HS-5 (cell line): ENCODE measurements around the gene MRPL22.
"Not testable (repeated sequence)": the region's sequence is repeated elsewhere in the genome, so short reads cannot be mapped to it uniquely, and the experiment has no call there.

Source experiments
- DNase-seq: peaks from one replicate; pipeline ENCODE4 v3.0.0-alpha.2; 2012; ENCODE audit warnings: low read depth

MRPL22 gene

GRCh38 chr5:154940772-154941620, at the start of gene MRPL22:
Gene MRPL22, plus strand, starts transcription at chr5:154941073. Its CDS starts 38 bp downstream, at chr5:154941111.
- DNase-seq = peak; percentile 74

GRCh38 chr5:154892369-154892771, 48.5 kb upstream of the MRPL22 start:
- DNase-seq = no peak

- no peak for DNase-seq
These were observed 47.5 kb upstream of the MRPL22 start for GRCh38 chr5:154893381-154893780.

DNA sequence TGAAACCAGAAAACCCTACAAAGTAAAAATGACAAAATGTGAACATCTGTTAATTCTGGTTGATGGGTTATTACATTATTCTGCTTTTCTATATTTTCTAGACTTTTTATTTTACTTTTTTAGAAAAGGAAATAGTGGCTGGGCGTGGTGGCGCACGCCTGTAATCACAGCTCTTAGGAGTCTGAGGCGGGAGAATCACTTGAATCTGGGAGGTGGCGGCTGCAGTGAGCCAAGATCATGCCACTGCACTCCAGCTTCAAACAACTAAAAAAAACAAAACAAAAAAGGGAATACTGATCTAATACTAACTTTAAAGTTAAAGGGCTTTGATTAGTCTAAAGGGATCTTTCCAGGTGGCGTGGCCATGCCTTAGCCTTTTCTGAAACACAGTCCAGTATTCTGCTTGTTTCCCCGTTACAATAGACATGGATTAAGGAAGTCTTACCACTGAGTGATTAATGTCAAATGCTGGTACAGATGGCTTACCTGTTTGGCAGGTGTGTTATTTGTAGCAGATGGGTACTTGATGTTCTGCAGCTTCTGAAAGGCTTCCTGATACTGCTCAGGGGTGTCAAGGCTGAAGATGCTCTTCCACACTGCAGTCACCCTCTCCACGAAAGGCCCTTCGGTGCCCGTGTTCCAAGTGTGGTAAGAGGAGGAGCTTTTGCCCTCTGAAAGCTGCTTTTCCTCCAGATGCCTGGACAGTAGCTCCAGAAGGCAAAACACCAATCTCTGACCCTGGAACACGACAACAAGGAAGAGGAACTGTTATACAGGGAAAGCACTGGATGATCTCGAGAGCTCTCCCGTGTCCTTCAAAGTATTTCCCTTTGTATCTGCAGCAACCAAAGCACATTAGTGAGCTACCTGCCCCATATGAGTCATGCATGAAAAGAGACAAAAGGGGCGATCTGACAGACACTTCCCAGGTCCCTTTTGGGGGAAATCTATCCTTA, 45.0 kb upstream of the MRPL22 start:
- no peak for DNase-seq

DNA sequence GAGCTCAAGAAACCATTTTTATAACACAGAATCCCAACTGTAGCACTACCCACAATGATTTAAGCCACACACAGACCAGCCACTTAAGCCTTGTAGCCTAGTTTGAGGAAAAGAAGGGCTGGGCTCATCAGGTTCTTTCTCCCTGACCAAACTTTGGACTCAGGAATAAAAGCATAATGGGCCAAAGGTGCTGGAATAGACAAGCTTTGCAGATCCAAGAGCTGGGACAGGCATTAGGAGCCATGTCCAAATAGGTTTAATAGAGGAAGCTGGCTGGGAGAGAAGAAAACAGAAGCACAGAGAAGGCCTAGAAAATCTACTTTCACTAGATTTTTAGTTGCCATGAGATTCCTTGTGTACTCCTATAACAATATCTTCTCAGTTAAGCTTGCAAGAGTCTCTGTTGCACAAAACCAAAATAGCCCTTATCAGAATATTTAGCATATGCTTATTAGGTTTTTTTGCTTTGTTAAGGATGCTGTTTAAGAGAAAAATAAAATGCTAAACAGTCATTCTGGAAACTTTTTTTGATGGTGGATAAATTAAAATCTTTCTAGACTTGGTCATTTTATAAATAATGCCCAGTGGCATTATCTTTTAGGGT, 44.2 kb upstream of the MRPL22 start:
- no peak for DNase-seq

DNA sequence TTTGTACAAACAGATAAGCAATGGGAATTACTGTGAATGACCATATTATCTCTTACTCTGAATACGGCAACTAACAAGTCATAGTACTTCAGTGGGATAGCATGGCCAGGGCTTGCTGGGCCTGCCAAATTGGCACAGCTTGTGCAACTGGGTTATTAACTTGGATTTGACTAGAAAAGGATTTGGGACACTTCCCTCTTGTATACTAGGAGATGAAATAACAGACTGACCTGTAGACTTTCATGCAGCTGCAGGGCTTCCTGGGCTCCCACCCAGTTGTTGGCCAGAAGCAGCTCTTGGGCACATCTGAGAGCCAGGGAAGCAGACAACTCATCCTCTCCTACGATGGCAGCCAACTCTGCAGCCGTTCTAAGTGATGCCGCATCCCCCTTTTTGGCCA, 42.7 kb upstream of the MRPL22 start:
- DNase-seq = no peak

DNA sequence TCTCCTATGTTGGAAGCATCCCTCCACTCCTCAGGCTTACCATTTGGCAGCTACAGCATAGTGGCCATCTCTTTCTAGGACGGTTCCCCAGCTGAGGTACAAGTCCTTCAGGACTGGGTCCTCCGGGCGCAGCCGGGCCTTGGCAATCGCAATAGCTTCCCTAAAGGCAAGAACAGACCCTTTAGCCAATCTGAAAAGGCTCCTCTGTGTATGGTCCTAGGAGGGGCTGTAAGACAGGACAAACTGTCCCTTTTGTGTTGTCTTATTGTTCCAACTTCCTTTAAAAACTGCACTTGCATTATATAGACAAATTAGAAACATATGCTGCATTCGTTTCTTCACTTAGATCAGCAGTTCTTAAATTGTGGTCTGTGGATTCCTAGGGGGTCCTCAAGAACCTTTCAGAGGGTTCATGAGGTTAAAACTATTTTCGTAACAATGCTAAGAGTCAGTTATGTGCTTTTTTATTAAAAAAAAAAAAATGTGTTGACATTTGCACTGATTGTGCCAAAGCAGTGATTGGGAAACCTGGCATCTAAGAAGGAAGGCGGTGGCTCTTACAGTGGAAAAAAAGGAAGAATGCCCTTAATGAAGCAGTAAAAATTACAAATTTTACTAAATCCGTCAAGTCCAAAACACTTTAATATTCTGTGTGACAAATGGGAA, 41.6 kb upstream of the MRPL22 start:
- DNase-seq = no peak

DNA sequence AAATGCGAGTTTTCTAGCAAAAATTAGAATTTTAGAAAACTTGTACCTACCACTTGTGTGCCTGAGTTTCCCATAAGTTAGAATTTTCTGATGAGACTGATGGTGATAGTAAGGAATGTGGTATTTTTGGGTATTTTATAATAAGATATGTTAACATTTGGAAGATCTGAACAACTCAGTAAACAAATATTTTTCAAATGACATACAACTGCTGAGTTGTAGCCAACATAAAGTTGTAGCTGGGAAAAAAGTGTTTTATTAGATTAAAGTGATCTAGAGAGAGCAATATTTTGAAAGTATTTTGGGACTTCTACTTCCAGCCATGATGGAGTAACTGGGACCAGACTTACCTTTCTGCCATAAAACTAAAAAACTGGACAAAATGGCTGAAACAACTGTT, 40.8 kb upstream of the MRPL22 start:
- no peak for DNase-seq

GRCh38 chr5:154901276-154901675, 39.6 kb upstream of the MRPL22 start:
- no peak for DNase-seq

GRCh38 chr5:154901913-154902312, 39.0 kb upstream of the MRPL22 start:
- no peak for DNase-seq

- not testable (repeated sequence) for DNase-seq
These were observed 35.3 kb upstream of the MRPL22 start for GRCh38 chr5:154905601-154906000.

DNA sequence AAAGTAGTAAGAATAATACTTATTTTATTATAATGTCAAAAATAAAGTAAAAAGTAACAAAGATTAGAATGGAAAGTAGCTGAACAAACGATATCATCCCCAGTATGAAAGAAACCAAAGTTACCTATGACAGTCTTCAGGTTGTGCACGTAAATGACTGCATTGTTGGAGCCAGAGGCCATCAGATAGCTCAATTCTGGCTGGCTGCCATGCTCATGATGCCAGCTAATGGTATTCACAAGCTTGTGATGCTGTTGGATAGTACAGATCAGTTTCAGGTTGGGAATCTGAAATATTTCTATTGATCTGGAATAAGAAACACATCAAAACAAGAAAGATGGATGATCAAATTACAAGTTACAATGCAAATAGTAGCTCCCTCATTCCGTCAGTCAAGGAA, 24.0 kb upstream of the MRPL22 start:
- DNase-seq = no peak

DNA sequence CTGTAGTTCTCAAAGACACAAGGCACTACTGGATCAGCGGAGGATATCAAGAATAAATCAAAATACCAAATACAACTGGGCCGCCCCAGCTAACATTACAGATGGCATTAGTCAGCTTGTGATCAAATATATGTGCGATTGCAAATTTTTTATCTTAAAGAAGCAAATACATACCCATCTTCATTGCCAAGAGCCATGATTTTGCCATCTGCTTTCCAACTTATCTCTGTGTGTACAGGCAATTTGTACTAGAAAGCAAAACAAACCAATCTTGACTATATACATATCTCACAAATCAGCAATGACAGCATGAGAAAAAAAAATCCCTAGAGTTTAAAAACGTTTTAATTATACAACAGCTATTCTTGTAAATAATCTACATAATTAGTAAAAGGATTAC, 23.1 kb upstream of the MRPL22 start:
- no peak for DNase-seq

GRCh38 chr5:154923441-154924430, 17.1 kb upstream of the MRPL22 start:
- DNase-seq = no peak

DNA sequence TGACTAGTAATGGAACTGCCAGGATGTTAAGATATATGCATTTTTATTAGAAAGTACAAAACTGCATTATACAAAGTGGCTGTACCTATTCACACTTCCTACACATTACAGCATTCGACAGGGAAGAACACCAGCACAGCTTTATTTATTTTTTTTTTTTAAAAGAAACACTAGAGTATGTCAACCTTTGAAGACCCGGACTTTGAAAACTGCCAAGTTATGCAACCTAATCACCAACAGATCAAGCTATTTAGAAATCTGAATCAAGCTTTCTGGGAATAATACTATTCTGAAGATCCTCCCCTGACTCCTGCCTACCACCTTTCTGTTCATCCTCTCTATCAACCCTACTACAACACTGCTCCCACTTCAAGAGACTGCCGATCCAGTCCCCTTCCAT, 7.3 kb upstream of the MRPL22 start:
- no peak for DNase-seq

GRCh38 chr5:154934881-154935280, 6.0 kb upstream of the MRPL22 start:
- no peak for DNase-seq

DNA sequence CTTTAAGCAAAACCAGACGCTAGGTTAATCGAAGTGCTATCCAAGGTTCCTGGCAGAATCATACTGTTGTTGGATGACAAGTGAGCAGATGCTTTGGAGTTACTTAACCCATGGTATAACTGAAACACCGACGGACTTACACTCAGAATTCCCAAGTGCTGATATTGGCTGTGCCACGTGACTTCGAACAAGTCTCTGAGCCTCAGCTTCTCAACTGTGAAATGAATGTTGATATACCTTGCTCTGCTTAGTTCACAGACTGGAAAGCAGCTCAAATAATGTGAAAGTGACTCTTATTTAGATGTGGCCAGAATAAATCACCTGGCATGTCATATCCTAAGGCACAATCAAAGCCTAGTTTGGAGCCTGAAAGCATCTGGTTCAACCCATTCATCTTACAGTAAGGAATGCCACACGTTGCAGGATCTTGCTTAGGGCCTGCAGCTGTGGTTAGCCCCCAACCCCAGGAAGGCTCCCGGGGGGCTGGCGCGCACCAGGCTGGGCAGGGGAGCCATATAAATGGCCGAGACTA, 3.6 kb upstream of the MRPL22 start:
- DNase-seq = no peak

DNA sequence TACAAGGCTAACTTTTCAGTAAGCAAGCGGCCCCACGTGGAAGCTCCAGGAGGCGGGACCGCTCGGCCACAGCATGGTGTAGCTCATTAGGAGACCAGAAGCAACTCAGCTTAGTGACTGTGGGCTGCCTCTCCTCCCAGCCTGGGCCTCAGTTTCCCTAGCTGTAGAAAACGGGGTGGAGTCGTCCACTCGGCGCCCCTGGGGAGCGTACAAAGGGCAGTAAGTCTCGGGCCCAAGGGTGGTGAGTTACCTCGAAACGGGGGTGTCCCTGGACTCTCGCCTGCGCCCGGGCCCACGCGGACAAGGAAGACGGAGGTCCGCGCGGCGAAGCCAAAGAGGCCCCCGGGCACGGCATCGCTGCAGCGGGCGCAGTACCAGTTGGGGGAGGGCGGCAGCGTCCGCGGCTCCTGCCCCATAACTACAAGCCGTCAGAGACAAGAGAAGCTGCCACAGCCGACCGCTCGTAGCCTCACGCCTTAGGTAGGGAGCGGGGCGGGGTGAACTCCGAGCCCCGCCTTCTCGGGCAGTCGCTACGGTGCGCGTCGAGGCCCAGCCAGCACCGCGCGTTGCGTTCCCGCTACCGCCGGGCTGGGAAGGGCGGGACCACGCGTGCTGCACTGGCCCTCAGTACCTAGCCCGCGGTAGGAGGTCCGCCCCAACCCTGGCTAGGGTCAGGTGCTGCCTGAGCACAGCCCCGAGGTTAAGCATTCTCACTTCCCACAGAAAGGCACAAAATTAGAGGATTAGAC, 3.0 kb upstream of the MRPL22 start, which contains the start of gene GEMIN5:
TSS of gene GEMIN5 (minus strand) at position 494 of the 749 bp plus-strand sequence. CDS start at position 416, 78 bp downstream.
- DNase-seq = peak; percentile 61

GRCh38 chr5:154939387-154939786, 1.5 kb upstream of the MRPL22 start:
- DNase-seq = not testable (repeated sequence)

GRCh38 chr5:154940375-154940771, 500 bp upstream of the MRPL22 start:
- no peak for DNase-seq
